Measurements from ENCODE around the gene TBX4.
A peak's percentile ranks its signal among the peaks of the same experiment; 100 is the strongest.

Gene TBX4

DNA sequence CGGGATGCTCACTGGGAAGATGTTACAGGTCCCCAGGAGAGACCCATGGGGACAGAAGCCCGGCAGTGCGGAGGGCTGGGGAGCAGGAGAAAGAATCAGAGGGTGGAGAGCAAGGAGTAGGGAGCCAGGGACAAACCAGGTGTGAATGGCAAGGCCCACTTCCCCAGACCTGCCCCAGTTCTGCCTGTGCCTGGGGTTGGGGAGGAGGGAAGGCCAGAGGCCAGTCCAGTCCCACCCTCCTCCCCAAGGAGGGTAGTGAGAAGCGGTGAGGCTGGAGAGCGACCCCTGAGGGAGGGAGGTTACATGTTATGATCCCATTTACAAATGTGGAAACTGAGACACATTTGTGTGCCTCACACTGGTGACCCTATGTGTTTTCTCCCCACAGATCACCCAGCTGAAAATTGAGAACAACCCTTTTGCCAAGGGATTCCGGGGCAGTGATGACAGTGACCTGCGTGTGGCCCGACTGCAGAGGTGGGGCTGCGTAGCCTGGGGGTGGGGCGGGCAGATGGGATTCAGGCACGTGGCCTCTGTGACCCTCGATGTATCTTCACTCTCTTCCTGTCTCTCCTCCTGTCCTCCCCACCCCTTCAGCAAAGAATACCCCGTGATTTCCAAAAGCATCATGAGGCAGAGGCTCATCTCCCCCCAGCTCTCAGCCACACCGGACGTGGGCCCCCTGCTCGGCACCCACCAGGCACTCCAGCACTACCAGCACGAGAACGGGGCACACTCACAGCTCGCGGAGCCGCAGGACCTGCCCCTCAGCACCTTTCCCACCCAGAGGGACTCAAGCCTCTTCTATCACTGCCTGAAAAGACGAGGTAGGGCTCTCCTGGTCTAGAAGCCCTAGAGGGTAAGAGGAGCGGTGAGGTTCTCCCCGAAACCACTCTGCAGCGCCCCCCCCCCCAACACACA is 27.5 kb downstream of the TBX4 start:
- TF ChIP-seq GATA3 (IDR thresholded peaks at IDR 0.05; ENCODE audit: low read depth, low read length) (no peak), GATA2 (IDR thresholded peaks at IDR 0.05; ENCODE audit: low read depth, low read length) (no peak)

DNA sequence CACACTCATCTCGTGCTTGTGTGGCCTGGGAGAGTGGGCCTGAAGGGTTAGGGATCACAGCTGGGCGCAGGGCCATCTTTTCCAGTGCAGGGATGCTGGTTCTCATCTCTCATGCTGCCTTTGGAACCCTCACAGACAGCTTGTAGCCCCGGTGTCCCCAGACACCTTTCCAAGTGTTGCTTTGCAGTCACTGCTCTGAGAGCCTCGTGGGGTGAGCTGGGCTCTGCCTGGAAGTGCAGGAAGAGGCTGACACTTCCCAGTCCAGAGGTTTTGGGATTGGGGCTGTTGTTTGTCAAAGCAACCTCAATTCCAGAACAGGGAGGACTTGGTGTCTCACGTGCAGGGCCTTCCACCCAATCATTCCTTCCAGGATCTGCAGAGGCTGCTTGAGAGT is 28.2 kb downstream of the TBX4 start:
- no peak for TF ChIP-seq GATA2 (IDR thresholded peaks at IDR 0.05; ENCODE audit: low read depth, low read length)
- no peak for TF ChIP-seq GATA3 (IDR thresholded peaks at IDR 0.05; ENCODE audit: low read depth, low read length)

DNA sequence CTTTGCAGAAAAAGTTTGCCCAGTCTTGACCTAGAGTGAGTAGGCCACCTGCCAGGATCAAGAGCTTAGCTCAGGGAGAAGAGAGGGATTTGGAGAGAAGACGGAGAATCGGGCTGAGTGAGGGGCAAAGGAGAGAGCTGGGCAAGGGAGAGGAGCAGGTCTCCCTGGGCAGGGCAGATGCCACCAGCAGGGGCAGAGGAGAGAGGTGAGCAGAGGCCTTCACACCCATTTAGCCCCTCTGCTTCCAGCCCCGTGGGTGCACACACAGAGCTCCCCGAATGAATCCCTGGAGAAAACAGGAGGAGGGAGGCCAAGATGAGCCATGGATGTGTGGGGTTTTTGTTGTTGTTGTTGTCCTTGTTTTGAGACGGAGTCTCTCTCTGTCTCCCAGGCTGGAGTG is 29.2 kb downstream of the TBX4 start:
- TF ChIP-seq GATA3 (IDR thresholded peaks at IDR 0.05; ENCODE audit: low read depth, low read length) (no peak), GATA2 (IDR thresholded peaks at IDR 0.05; ENCODE audit: low read depth, low read length) (no peak)

DNA sequence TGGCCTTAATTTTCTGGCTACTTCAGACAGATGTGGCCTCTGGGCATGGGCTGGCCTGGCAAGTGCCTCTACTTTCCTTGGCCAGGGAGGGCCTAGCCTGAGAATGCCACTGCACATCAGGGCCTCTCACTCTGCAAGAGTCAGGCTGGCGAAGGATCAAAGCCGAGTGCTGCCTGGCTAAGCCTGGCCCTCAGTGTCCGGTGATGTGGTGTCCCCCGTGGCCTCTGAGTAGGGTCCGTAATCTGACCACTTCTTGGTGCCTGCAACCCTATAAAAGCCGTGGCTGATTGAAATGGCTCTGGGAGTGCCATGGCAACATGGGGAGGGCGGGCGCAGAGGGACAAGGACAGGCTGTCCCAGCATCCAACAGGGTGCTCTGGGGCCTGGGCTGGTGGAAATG is 30.2 kb downstream of the TBX4 start:
- TF ChIP-seq GATA3 (IDR thresholded peaks at IDR 0.05; ENCODE audit: low read depth, low read length) (no peak), GATA2 (IDR thresholded peaks at IDR 0.05; ENCODE audit: low read depth, low read length) (no peak)

DNA sequence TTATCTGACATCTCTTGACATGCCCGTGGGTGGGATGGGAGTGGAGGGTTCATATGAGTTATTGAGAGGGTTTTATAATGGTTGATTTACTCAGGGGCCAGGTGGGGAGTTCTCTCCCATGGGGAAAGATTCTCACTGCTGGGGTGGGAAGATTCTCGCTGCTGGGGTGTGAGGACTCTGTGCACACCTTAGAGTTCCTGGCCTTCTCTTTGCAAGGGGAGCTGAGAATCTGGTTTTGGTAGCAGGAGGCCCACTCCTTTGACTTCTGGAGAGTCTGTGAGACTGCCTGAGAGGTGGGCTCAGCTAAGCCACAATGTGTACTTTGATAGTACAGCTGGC is 31.5 kb downstream of the TBX4 start:
- TF ChIP-seq GATA2 (IDR thresholded peaks at IDR 0.05; ENCODE audit: low read depth, low read length) = no peak
- no peak for TF ChIP-seq GATA3 (IDR thresholded peaks at IDR 0.05; ENCODE audit: low read depth, low read length)

DNA sequence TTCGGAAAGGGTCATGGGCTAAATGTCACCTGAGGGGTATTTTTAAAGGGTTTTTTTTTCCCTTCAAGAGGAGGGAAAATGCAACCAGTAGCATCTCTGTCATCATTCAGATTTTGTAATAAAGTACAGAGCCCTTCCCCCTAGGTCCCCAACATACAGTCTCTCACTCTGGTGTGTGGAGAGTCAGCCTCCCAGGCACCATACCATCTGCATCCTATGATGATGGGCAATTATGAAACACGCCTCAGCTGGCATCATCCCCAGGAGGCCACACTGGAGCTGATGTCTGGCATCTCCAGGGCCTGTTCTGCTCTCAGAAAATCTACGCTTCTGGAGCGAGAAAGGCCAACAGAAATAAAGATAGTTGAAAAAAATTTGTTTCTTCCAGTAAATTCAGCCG is 32.0 kb downstream of the TBX4 start:
- TF ChIP-seq GATA2 (IDR thresholded peaks at IDR 0.05; ENCODE audit: low read depth, low read length) (no peak), GATA3 (IDR thresholded peaks at IDR 0.05; ENCODE audit: low read depth, low read length) (no peak)

DNA sequence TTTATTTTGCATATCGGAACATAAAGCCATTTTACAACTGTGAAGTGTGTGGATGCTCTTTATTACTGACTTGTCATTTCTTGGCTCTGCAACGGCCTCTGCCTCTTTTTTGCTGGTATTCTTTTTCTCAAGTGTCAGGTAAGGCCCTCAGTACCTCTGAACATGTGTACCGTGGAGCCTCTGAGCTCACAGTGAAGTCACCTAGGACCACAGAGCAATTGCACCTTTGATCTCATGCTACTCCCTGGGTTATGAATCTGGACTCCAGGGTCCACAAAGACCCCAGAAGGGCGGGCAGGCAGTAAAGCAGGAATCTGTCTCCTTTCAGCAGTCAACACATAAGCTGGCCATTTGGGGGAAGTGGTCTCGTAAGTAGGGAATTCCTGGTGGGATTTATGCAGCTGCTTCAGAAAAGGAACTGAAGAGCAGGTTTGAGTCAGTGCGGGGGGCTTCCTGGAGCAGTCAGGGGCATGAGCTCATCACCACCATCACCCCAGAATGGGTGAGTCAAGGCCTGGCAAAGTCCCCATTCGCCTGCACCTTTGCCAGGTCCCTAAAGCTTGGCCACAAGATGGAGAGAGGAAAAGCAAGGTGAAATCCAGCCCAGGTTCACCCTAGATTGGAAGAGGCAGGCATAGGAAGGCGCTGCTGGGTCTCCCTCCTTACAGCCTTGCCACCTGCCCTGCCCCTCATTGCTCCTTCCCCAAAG is 33.0 kb downstream of the TBX4 start:
- TF ChIP-seq GATA2 (IDR thresholded peaks at IDR 0.05; ENCODE audit: low read depth, low read length) (no peak), GATA3 (IDR thresholded peaks at IDR 0.05; ENCODE audit: low read depth, low read length) (no peak)

DNA sequence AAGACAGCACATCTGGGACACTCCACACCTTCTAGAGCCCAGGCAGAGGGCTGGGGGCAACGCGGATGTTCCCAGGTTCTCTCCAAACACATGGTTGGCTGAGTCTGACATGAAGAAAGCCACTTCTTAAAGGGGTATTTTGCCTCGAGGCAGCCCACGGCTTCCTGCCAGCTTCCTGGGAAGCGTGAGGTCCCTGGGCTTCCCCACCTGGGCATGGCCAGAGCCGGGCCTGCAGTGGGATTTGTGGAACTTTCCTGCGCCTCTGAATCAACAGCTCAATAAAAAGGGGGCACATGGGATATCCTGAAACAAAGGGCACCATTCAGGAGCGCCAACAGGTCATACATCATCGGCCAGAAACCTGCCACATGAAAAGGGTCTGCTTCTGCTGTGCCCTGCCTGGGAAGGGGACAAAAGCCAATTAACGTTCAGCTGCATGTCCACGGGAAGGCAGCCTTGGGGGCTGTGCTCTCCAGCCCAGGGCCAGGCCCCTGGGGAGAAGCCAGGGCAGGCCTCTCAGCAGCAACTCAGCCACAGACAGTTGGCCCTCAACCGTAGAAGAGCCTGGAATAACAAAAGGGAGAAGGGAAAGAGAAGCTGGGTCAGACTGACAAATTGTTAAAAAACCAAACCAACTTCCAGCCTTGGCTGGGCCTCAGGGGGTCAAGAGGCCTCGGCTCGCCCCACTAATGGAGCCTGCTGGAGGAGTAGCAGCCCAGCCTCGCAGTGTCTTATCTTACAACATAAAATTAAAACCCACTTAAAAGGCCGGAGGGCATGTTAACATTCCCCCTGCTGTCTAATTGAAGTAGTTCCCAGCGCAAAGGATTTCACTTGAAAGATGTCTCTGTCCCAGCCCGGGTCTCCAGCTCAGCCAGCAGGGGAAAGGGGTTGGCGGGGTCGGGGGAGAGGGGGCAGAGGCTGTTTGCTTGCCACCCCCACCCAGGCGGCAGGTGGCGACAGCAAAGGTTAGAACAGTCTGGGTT is 34.2 kb downstream of the TBX4 start:
- no peak for TF ChIP-seq GATA3 (IDR thresholded peaks at IDR 0.05; ENCODE audit: low read depth, low read length)
- peak; percentile 65 for TF ChIP-seq GATA2 (IDR thresholded peaks at IDR 0.05; ENCODE audit: low read depth, low read length)

DNA sequence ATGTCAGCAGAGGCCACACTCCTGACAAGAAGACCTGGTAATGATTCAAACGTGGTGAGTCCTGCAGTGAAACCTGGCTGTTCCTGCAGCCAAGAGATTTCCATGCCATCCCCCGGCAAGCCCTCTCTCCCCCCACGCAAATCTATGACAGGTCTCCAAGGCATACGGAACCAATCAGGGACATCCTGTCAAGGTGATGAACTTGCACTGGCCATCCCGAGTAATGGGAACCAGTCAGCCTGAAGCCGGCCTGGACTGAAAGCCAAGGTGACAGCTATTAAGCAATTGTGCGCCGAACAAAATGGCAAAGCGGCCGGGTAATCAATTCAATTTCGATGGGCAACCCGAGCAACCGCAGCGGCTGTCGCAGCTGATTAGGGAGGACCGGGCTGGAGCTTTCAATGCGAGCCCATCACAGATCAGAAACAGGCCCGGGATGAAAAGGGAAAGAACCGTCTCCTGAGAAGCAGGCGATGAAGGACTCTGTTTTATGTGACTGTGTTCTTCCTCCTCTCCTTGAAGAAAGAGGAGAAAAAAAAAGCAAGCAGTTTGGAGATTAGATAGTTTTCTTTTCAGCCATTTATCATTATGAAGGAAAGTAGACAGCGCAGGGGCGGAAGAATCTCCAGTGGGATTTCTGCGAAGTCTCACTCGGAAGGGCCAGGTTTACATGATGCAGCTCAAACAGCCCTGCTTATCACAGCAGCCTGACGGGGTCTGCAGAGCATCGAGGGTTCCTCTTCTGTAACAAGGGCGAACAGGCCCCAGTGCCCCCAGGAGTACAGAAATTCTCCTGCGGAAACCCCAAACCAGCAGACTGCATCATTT is 35.2 kb downstream of the TBX4 start:
- TF ChIP-seq GATA3 (IDR thresholded peaks at IDR 0.05; ENCODE audit: low read depth, low read length) (no peak), GATA2 (IDR thresholded peaks at IDR 0.05; ENCODE audit: low read depth, low read length) (peak; percentile 87)

DNA sequence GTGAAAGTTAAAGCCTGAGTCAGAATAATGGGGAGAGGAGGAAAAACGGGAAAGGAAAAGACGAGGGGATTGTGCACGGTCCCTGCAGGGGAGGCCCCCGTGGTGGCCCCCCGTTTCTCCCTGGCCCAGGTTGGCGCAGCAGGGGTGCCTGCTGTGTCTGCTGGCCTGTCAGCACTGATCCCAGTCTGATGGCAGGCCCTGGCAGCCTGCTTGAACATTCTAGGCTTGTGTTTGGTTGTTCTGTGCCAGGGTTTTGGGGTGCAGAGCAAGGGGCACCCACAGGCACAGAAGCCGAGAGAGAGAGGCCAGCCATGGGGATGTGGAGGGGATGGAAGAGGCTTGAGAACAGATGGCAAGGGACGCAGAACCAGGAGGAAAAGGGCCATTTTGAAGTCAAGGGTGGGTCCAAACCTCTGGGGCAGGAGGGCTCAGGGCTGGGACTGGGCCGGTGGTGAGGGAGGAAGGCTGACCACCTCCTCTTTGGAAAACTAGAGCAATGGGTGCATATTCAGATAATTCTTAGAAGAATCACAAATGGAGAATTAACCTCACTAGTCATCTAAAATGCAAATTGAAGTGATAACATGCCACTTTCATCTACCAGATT is 35.9 kb downstream of the TBX4 start:
- no peak for TF ChIP-seq GATA3 (IDR thresholded peaks at IDR 0.05; ENCODE audit: low read depth, low read length)
- TF ChIP-seq GATA2 (IDR thresholded peaks at IDR 0.05; ENCODE audit: low read depth, low read length) = no peak; the same call in 1 of the 2 replicates

DNA sequence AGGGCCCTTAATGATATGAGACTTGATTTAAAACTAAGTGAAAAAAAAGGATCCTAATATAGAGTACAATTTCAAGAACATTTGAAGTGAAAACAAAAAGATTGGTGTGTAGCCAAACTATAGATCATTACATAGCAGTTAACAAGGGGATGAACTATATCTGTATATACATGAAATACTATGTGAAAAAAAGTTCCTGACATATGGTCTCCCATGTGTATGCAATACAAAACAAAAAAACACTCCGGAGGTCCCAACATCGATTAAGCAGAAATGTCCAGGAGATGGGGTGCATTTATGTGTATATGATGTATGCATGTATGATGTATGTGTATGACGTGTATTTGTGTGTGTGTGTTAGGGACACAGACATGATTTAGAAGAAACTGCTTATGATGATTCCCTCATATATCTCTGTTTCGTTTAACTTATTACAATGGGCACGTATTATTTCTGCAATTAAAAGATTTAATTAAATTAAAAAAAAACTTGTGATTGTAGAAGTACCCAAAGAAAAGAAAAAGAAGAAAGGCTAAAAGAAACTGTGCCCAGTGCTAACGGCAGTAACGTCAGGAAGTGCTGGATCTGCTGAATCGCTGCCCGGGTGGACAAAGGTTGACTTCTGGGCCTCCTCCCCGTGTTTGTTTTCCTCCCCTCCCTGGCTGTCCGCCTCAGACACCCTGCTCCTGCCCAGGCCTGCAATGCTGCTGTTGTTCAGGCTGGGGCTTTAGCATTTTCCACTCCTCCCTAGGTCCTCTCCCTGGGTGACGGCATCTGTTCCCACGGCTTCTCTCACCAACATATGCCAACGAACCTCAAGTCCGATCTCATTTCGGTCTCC is 36.9 kb downstream of the TBX4 start:
- TF ChIP-seq GATA3 (IDR thresholded peaks at IDR 0.05; ENCODE audit: low read depth, low read length) (no peak), GATA2 (IDR thresholded peaks at IDR 0.05; ENCODE audit: low read depth, low read length) (no peak)
